Neural cell (in vitro differentiated cells): ENCODE measurements around the gene CA11. TPM values are rescaled to one million over a fixed set of nuclear protein-coding genes. Genes with fewer than 3 reads are reported as not detected.

Source experiments
- H2AFZ ChIP-seq: fragments of 200-600, 300-800 bp; sonication (generic), shearing (Covaris generic); 2 replicates; pipeline ENCODE4 v1.6.0; 2014; ENCODE audit warnings: low read depth, mild to moderate bottlenecking, antibody characterized with exemption, low read length, moderate library complexity
- H3F3A ChIP-seq: fragments of 200-600 bp; shearing (Covaris generic); 2 replicates; pipeline ENCODE4 v1.6.1; 2016; ENCODE audit warnings: mild to moderate bottlenecking, moderate library complexity, mixed read lengths, antibody characterized with exemption, low read length; ENCODE audit not compliant: insufficient read depth, poor library complexity, severe bottlenecking
- H3K27ac ChIP-seq: fragments of 200-600, 300-800 bp; sonication (generic), shearing (Covaris generic); 2 replicates; pipeline ENCODE4 v1.5.1; 2014; ENCODE audit warnings: mild to moderate bottlenecking, low read length, moderate library complexity
- H3K27me3 ChIP-seq: fragments of 300-800, 200-600 bp; sonication (generic), shearing (Covaris generic); 2 replicates; pipeline ENCODE4 v1.6.0; 2014; ENCODE audit warnings: mild to moderate bottlenecking, low read depth, low read length, moderate library complexity; ENCODE audit not compliant: insufficient read depth
- H3K36me3 ChIP-seq: fragments of 300-800, 200-600 bp; sonication (generic), shearing (Covaris generic); 2 replicates; pipeline ENCODE4 v1.5.1; 2014; ENCODE audit warnings: mild to moderate bottlenecking, antibody characterized with exemption, low read length, moderate library complexity; ENCODE audit not compliant: insufficient read depth
- H3K4me2 ChIP-seq: fragments of 300-800, 200-600 bp; sonication (generic), shearing (Covaris generic); 2 replicates; pipeline ENCODE4 v1.6.0; 2014; ENCODE audit warnings: mild to moderate bottlenecking, low read length
- H3K4me3 ChIP-seq: fragments of 300-800, 200-600 bp; sonication (generic), shearing (Covaris generic); 2 replicates; pipeline ENCODE4 v1.5.1; 2014; ENCODE audit warnings: mild to moderate bottlenecking, low read length, moderate library complexity
- H3K79me2 ChIP-seq: fragments of 200-600 bp; shearing (Covaris generic); replicated peaks from 2 replicates; pipeline ENCODE4 v1.6.0; 2014; ENCODE audit warnings: mild to moderate bottlenecking, low read length, moderate library complexity; ENCODE audit not compliant: insufficient read depth
- H3K9ac ChIP-seq: fragments of 300-800, 200-600 bp; sonication (generic), shearing (Covaris generic); 2 replicates; pipeline ENCODE4 v1.6.1; 2016; ENCODE audit warnings: mild to moderate bottlenecking, low read length, mixed read lengths
- H3K9me2 ChIP-seq: fragments of 200-600 bp; shearing (Covaris generic); 2 replicates; pipeline ENCODE4 v1.6.1; 2016; ENCODE audit warnings: mild to moderate bottlenecking, low read length, mixed read lengths; ENCODE audit not compliant: insufficient read depth
- H3K9me3 ChIP-seq: fragments of 200-600, 300-800 bp; sonication (generic), shearing (Covaris generic); 2 replicates; pipeline ENCODE4 v1.6.1; 2016; ENCODE audit warnings: mild to moderate bottlenecking, mixed run types, low read length, moderate library complexity, mixed read lengths
- H4K20me1 ChIP-seq: fragments of 200-600 bp; shearing (Covaris generic); 2 replicates; pipeline ENCODE4 v1.6.1; 2016; ENCODE audit warnings: mild to moderate bottlenecking, mixed run types; ENCODE audit not compliant: insufficient read depth
- EP300 ChIP-seq: fragments of 450-650 bp; conservative IDR thresholded peaks from 2 replicates; pipeline ENCODE4 v1.6.1; 2014; ENCODE audit warnings: antibody characterized with exemption, mild to moderate bottlenecking, moderate library complexity; ENCODE audit not compliant: poor library complexity, severe bottlenecking
- EZH2 ChIP-seq: fragments of 200-600, 300-800 bp; shearing (Covaris generic), sonication (generic); IDR thresholded peaks from 2 replicates; pipeline ENCODE4 v1.6.1; 2014; ENCODE audit warnings: antibody characterized with exemption, low read length, borderline replicate concordance, mild to moderate bottlenecking; ENCODE audit not compliant: insufficient read depth, poor library complexity, severe bottlenecking
- MXI1 ChIP-seq: fragments of 450-650 bp; conservative IDR thresholded peaks from 2 replicates; pipeline ENCODE4 v1.6.1; 2014; ENCODE audit warnings: antibody characterized with exemption, mild to moderate bottlenecking; ENCODE audit not compliant: poor library complexity, severe bottlenecking
- POLR2AphosphoS5 ChIP-seq: IDR thresholded peaks from 2 replicates; pipeline ENCODE4 v1.6.1; 2012
- RAD21 ChIP-seq: fragments of 450-650 bp; conservative IDR thresholded peaks from 2 replicates; pipeline ENCODE4 v1.6.1; 2014; ENCODE audit warnings: antibody characterized with exemption, mild to moderate bottlenecking, moderate library complexity
- SMC3 ChIP-seq: fragments of 450-650 bp; conservative IDR thresholded peaks from 2 replicates; pipeline ENCODE4 v1.6.1; 2014; ENCODE audit warnings: antibody characterized with exemption, mild to moderate bottlenecking, moderate library complexity; ENCODE audit not compliant: poor library complexity
- TAF1 ChIP-seq: IDR thresholded peaks from 2 replicates; pipeline ENCODE4 v1.6.1; 2012; ENCODE audit warnings: low read depth
- polyA plus RNA-seq: library from polyadenylated mRNA; depleted of rRNA; stranded (reverse); fragments of >200 nt; gene quantifications from 2 replicates; pipeline ENCODE4 v1.2.3, GENCODE V29; 2014
- TF ChIP-seq, protein P1 (sequence below): fragments of 450-650 bp; IDR thresholded peaks from 2 replicates; pipeline ENCODE4 v1.5.1; 2014; ENCODE audit warnings: antibody characterized with exemption, mild to moderate bottlenecking, moderate library complexity; ENCODE audit not compliant: poor library complexity, severe bottlenecking
- TF ChIP-seq, protein P2 (sequence below): IDR thresholded peaks from 2 replicates; pipeline ENCODE4 v1.6.1; 2012; ENCODE audit warnings: borderline replicate concordance

Gene CA11
- polyA plus RNA-seq, 1 donor from 2014 or later = 108 TPM

DNA sequence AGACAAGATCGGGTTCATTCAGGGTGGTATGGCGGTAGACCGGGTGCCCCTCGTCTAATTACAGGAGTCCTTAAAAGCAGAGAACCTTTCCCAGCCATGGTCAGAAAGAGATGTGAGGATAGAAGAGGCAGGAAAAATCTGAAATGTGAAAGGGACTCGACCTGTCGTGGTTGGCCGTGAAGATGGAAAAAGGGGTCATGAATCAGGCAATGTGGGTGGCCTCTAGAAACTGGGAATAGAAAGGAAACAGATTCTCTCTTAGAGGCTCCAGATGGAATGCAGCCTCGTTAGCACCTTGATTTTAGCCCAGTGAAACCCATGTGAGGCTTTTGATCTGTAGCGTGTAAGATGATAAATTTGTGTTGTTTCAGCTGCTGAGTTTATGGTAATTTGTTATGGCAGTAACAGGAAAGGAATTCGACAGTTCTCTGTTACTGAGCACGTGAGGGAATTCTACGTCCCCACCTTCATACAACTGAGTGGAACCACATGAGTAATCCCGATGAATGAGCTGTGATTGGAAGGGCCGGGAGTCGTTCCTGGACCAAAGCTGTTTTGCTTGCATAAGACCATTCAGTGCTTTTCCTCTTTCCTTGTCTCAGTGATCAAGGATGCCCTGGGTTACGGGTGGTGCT, 11.0 kb upstream of the CA11 start:
- no peaks in the 10 kb centered on the region for H3K27me3 ChIP-seq
- H3K9ac ChIP-seq = no peak overlapping the region
- no peaks in the 10 kb centered on the region for H3F3A ChIP-seq
- no peak overlapping the region for H3K27ac ChIP-seq
- no peak overlapping the region for H3K4me3 ChIP-seq
- H4K20me1 ChIP-seq = no peaks in the 10 kb centered on the region
- TF ChIP-seq SMC3 (no peak), POLR2AphosphoS5 (no peak), MXI1 (no peak), EP300 (no peak), EZH2 (no peak), TAF1 (no peak), RAD21 (no peak)
- TF ChIP-seq, protein P1, sequence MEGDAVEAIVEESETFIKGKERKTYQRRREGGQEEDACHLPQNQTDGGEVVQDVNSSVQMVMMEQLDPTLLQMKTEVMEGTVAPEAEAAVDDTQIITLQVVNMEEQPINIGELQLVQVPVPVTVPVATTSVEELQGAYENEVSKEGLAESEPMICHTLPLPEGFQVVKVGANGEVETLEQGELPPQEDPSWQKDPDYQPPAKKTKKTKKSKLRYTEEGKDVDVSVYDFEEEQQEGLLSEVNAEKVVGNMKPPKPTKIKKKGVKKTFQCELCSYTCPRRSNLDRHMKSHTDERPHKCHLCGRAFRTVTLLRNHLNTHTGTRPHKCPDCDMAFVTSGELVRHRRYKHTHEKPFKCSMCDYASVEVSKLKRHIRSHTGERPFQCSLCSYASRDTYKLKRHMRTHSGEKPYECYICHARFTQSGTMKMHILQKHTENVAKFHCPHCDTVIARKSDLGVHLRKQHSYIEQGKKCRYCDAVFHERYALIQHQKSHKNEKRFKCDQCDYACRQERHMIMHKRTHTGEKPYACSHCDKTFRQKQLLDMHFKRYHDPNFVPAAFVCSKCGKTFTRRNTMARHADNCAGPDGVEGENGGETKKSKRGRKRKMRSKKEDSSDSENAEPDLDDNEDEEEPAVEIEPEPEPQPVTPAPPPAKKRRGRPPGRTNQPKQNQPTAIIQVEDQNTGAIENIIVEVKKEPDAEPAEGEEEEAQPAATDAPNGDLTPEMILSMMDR = no peak
- TF ChIP-seq, protein P2, sequence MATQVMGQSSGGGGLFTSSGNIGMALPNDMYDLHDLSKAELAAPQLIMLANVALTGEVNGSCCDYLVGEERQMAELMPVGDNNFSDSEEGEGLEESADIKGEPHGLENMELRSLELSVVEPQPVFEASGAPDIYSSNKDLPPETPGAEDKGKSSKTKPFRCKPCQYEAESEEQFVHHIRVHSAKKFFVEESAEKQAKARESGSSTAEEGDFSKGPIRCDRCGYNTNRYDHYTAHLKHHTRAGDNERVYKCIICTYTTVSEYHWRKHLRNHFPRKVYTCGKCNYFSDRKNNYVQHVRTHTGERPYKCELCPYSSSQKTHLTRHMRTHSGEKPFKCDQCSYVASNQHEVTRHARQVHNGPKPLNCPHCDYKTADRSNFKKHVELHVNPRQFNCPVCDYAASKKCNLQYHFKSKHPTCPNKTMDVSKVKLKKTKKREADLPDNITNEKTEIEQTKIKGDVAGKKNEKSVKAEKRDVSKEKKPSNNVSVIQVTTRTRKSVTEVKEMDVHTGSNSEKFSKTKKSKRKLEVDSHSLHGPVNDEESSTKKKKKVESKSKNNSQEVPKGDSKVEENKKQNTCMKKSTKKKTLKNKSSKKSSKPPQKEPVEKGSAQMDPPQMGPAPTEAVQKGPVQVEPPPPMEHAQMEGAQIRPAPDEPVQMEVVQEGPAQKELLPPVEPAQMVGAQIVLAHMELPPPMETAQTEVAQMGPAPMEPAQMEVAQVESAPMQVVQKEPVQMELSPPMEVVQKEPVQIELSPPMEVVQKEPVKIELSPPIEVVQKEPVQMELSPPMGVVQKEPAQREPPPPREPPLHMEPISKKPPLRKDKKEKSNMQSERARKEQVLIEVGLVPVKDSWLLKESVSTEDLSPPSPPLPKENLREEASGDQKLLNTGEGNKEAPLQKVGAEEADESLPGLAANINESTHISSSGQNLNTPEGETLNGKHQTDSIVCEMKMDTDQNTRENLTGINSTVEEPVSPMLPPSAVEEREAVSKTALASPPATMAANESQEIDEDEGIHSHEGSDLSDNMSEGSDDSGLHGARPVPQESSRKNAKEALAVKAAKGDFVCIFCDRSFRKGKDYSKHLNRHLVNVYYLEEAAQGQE = no peak
- no peak overlapping the region for H2AFZ ChIP-seq
- H3K36me3 ChIP-seq = no peaks in the 10 kb centered on the region
- no peaks in the 10 kb centered on the region for H3K9me2 ChIP-seq
- no peak overlapping the region for H3K4me2 ChIP-seq
- H3K9me3 ChIP-seq = no peaks in the 10 kb centered on the region
- H3K79me2 ChIP-seq = no peaks in the 10 kb centered on the region

DNA sequence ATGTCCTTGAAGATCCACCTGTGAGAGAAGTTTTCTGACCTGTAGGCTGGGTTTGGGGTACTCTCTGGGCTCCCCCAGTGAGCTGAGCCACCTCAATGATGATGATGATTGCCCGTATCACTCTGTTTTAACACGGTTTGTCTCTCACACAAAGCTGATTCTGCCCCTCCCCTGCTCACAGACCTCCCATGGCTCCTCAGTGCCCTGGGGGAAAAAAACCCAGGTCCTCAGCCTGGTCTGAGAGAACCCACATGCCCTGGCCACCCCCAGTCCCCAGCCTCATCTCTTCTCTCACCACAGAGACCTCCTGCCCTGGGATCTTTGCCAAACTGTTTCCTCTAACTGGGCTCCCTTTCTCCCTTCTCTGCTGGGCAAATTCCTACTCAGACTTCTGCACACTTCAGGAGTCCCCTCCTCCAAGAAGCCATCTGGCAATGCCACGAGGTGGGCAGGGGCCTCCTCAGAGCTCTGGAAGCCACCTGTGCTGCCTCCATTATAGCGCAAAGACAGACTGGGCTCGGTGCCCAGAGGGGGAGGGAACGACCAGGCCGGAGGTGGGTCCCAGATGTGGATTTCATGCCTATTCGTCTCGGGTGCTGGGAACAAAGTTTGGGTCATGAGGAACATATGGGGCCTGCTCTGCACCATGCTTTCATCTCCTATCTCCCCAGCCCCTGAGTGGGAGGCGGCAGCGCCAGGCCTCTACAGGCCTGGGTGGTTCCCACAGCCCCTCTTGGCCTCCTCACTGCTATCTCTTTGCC, 8.5 kb upstream of the CA11 start:
- H3F3A ChIP-seq = no peaks in the 10 kb centered on the region
- no peak overlapping the region for H3K4me3 ChIP-seq
- no peak overlapping the region for H3K9ac ChIP-seq
- no peak overlapping the region for H3K27ac ChIP-seq
- no peaks in the 10 kb centered on the region for H3K36me3 ChIP-seq
- no peaks in the 10 kb centered on the region for H3K9me3 ChIP-seq
- H4K20me1 ChIP-seq = no peaks in the 10 kb centered on the region
- no peak overlapping the region for H3K4me2 ChIP-seq
- H3K79me2 ChIP-seq = no peaks in the 10 kb centered on the region
- TF ChIP-seq RAD21 (no peak), EZH2 (no peak), SMC3 (no peak), EP300 (no peak), POLR2AphosphoS5 (no peak), TAF1 (no peak), MXI1 (no peak)
- TF ChIP-seq, protein P2 = no peak
- TF ChIP-seq, protein P1 = no peak
- H3K27me3 ChIP-seq = no peaks in the 10 kb centered on the region
- no peaks in the 10 kb centered on the region for H3K9me2 ChIP-seq
- H2AFZ ChIP-seq = no peak overlapping the region
